Suppressor macrophage treated with lipopolysaccharide for 4 hours (primary cell): ENCODE data around the gene LTBP3.

Experiments
- DNase-seq: peaks from one replicate; pipeline ENCODE4 v3.0.0-alpha.2; 2020

The LTBP3 gene

GRCh38 chr11:65492637-65493366, 65.4 kb downstream of the LTBP3 start:
- peak; percentile 95 for DNase-seq

- no peak for DNase-seq
Measured at GRCh38 chr11:65492387-65492636, 65.8 kb downstream of the LTBP3 start.

DNA sequence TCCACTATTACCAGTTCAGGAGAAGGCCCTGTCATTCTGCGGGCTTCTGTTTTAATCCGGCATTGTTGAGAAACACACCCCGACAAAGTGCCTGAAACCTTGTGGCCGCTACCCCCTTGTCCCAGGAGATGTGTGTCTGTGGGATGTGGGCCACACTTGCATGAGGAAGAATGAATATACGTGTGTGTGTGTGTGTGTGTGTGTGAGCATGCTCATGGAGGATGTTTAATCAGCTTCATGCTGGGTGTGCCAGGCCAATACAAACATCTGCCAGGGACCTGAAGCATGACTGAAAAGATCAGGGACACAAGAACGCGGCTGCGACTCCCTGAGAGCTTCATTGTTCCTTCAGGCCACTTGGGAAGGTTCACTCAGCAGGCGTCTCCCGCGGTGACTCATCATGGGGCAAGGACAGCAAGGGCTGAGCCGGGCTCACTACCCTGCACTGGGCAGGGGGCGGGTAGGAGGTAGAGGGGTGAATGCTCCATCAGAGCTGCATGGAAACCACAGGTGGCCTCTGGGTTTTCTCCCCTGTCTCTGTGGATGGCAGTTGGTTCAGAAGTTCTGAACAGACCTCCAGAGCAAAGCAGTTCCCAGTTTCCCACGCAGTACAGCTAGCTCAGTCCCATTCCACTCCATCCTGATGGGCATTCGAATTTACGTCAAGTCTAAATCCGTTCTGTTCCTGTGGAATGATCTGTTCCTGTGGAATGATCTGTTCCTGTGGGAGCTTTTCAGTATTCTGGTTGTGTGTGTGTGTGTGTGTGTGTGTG, 66.4 kb downstream of the LTBP3 start:
- DNase-seq = peak; percentile 86

DNA sequence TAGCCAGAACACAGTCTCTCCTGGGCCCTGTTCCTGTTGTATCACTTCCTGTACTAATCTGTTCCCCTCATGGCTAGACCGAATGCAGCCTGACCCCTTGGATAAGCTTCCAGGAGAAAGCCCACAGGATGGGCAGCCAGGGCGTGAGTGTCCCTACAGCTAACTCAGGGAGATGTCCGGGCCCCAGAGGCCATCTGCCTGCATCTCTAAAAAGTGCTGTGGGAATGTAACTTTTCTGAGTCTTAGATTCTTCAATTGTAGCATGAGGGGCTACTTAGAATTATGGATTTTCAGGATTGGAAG, 67.0 kb downstream of the LTBP3 start:
- no peak for DNase-seq

GRCh38 chr11:65489706-65490320, 68.3 kb downstream of the LTBP3 start:
- no peak for DNase-seq

- no peak for DNase-seq
Measured at GRCh38 chr11:65489035-65489705, 69.0 kb downstream of the LTBP3 start.
